GM21515 (cell line): ENCODE data around the gene NEU1.
"Not testable (repeated sequence)": the region's sequence is repeated elsewhere in the genome, so short reads cannot be mapped to it uniquely, and the experiment has no call there.

Source experiments
- ATAC-seq: cut with Tn5 transposase; IDR thresholded peaks from one replicate; pipeline ENCODE4 v1.9.1; 2021; ENCODE audit not compliant: unreplicated experiment

Gene NEU1

DNA sequence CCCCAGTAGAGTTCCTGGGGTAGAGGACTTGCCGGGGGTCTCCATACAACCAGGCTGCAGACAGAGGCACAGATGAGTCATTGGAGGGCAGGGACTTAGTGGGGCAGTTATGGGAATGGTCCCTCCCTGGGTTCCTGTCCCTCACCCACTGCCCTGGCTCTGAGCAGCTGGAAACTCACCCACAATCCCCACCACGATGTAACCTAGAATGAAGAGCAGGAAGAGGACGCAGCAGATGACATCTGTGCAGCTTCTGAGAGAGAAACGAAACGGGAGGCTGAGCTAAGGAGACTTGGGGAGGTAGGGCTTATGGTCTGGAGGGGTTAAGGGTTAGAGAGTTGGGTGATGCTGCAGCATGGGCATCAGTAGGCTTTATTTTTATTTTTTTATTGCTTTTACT, 13.3 kb upstream of the NEU1 start:
- no peak for ATAC-seq

DNA sequence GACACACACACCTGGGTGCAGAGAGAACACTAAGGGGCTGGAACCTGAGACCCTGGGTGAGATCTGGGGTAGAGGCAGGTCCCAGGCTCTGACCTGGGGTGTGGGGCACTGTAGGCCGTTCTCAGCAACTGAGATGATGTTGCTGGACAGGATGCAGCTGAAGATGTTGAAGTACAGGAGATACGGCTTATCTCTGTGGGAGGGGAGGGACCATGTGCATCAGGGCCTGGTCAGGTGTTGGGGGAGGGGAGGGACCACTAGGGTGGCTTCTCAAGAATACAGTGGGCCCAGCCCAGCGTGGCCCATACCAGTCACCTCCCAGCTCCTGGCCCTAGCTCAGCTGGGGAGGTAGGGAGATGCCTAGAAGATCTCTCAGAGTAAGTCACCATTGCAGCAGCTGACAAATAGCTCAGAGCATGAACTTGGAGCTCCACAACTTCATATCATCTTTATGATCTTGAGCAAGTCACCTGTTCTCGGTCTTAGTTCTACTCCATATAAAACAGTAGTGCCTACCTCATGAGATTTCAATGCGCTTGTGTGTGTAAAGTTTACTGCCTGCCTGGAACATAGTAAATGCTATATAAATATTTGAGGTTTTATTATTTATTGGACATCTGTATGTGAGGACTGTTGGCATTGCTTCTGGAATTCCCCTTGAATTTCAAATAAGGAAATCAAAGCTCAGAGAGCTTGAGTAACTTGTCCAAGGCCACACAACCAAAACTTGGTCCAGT, 12.4 kb upstream of the NEU1 start:
- ATAC-seq: no peak

DNA sequence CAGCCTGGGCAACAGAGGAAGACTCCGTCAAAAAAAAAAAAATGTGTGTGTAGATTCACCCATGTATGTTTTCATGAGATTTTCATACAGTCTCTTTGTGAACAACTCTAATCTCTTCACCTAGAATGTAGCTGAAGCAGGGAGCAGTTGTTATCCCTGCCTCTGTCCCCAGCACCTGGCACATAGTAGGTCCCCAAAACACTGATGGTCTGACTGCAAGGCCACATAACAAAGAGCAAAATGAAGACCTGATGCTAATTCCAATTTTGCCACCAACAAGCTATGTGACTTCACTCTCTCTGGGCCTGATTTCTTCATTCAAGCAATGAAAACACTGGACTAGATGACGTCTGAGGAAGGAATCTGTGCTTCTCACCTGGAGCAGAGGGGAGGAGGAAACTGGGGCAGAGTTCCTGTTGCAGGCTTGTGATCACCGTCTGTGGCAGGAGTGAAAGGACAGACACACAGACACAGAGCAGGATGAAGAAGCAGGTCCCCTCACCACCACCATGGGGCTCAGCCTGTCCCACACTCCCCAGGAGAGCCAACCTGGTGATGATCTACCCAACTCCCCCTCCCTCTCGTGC, 11.6 kb upstream of the NEU1 start:
- no peak for ATAC-seq

DNA sequence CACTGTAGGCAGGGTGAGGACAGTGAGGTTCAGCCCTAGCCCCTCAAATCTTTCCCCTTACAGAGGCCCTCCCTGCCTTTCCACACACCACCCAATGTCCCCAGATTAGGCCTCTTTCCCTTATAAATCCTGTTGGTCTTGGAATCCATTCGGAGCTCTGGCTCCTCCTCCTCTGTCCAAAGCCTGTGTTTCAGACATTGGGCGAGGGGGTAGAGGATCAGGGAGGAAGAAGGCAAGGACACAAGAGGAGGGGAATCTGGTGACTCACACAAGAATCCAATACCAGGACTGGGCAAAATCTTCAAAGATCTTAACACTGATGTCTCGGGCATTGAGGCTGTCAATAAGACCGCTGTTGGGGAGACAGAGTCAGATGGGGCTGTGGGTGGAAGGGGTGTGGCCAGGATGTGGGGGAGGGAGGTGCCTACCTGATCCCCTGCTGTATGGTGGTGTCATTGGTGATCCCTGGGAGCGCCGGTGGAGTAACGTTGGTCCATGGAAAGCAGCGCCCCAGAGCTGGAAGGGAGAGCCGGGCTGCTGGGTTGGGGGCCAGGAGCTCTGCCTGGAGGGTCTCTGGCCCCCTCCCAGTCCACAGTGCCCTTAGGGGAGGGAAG, 8.5 kb upstream of the NEU1 start:
- no peak for ATAC-seq

DNA sequence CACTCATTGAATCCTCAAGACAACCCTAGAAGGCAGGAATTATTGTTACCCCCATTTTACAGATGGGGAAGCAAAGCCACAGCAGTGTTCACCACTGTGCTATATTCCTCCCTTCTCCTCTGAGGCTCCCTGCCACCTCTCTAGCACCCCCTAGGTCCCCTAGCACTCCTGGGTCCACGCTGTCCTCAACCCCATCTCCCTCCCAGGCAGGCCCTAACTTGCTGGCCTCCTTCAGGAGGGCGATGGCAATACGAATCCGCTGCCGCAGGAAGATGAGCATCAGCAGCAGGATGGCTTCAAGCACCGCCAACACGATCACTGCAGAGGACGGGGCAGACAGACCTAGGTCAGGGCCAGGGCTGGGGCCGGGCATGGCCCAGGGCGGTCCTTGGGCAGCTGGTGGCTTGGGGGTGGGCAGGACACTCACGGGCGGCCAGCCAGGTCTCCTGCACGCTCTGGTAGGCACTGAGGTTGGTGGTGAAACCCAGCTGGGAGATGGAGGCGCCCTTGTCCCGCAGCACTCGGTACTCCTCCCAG, 7.8 kb upstream of the NEU1 start:
- ATAC-seq: no peak

DNA sequence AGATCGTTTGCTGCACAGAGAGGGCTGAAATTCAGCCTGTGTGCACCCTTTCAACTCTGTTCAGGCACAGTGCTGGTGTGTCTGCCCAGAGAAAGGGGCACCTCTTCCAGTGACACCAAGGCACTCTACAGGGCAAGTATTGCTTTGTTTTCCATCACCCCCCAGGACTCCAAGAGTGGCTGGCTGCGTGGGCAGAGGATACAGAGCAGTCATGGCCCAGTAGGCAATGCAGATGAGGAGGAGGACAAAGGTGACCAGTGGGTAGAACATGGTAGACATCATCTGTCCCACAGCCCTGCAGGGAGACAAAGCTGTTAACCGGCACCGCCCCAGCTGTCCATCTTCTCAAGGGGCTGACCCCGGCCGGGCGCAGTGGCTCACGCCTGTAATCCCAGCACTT, 6.7 kb upstream of the NEU1 start:
- ATAC-seq: no peak

DNA sequence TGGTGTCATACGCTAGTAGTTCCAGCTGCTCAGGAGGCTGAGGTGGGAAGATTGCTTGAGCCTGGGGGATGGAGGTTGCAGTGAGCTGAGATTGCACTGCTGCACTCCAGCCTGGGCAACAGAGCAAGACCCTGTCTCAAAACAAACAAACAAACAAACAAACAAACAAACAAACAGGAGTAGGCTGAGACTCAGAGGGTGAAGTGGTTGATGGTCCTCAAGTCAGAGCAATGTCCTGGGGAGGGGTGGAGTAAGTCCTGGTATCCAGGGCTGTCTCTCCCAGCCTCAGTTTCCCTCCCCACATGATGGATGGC, 6.0 kb upstream of the NEU1 start:
- ATAC-seq: not testable (repeated sequence)

DNA sequence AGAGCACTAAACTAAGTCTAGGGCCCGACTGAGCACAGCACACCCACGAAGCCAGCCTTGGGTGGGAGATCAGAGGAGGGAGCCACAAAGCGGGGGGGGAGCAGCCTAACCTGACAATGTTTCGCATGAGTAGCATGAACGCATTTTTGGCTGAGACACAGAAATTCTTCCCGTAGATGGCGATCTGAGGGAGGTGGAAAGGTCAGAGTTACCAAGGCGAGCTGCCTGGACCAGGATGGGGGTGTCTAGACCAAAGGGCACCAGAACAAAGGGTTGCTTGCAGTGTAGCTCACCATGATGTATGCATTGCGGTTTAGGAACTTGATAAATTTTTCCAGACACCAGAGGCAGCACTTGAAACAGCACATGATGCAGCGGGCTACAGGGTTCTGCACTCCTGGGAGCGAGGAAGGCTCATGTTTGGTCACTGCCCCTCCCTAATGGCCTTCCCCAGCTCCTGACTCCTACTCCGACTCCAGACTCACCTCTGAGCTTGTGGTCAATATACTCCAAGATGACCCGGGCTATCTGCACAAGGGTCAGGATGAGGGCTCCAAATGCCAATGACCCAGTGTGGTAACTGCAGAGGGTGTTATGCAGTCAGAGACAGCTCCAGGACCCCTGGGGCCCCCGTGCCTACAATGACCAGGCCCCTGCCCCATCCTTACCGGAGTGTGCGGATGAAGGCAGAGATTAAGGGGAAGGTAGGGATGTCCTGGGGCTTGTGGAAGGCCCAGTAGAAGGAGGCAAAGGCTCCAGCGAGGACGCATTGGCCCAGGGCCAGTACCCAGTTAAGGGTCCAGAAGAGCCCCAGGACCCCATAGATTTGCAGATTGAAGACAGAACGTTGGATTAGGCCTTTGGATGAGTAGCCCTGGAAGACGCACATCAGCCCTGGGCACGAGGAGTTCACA, 2.8 kb upstream of the NEU1 start:
- no peak for ATAC-seq

DNA sequence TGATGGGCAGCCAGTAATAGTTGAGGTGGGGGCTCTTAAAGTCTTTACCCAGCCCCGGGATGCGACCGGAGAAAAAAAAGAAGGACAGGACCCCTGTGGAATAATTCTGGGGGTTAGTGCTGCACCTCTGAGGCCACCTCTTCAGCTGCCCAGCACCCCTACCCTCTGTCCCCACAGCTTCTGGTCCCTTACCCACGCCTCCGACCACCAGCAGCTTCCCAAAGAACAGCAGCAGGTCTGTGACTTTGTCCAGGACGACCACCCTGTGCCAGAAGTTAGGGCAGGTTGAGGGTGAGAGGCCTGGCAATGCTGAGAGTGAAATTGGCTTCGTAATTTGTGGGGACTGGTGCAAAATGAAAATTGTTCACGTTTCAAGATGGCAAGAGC, 2.2 kb upstream of the NEU1 start:
- no peak for ATAC-seq

DNA sequence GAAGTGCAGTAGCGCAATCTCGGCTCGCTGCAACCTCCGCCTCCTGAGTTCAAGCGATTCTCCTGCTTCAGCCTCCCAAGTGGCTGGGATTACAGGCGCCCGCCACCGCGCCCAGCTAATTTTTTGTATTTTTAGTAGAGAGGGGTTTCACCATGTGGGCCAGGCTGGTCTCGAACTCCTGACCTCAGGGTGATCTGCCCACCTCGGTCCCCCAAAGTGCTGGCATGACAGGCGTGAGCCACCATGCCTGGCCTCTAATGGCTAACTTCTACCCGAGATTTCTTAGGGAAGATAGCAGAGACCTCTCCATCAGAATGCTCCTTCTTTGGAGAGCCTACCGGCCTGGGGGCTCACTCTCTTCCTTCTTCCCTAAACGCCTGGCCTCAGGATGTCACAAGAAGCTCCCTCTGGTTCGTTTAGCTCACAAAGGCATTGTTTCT, 1.5 kb upstream of the NEU1 start:
- ATAC-seq: not testable (repeated sequence)

DNA sequence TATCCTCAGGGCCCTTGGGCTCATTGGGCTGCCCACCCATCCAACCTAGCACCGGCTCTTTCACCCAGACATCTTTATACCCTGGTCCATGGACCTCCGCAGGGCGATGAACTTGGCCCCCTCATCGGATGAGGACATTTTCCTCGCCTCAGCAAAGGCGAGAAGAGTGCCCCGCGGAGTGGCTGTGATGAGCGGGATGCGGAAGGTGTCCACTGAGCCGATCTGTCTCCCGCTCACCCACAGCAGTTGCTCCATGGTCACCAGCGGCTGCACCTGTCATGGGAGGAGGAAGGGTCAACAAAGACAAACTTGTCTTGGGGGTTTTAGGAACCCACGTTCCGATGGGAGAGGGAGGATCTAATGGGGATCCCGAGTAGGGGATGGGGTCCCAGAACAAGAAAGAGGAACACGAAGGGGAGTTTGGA, 690 bp downstream of the NEU1 start:
- ATAC-seq: no peak

DNA sequence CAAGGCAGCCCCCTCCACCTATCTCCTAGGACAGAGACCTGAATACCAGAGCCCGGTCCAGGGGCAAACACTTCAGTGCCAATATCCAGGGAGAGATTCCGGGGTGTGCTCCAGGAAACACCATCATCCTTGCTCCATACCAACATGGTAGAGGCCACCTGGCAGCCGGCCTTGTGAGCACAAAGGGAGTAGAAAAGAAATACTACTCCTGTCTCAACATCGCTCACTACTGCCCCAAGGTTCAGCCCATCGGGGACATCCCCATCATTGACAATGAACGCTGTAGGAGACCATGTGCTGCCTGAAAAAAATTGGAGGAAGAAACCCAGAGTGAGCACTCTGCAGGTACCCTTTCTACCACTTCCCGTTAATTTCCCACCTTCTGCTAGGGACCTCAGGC, 1.5 kb downstream of the NEU1 start:
- no peak for ATAC-seq

DNA sequence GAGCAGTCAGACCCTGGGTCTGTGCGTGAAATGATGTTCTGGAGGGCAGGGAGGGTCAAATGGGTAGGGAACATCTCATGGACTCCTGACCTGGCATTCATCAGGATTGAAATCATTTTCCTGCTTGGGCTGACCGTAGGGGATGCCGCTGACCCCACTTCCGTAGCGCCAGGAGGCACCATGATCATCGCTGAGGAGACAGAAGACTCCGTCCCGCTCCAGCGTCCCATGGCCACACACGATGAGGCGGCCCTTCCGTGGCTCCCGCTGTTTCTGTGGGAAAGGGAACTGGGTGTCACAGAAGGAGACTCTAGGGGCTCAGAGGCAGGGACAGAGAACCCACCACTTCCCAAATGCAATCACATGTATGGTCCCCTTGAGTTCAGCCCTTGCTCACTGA, 2.3 kb downstream of the NEU1 start:
- no peak for ATAC-seq

DNA sequence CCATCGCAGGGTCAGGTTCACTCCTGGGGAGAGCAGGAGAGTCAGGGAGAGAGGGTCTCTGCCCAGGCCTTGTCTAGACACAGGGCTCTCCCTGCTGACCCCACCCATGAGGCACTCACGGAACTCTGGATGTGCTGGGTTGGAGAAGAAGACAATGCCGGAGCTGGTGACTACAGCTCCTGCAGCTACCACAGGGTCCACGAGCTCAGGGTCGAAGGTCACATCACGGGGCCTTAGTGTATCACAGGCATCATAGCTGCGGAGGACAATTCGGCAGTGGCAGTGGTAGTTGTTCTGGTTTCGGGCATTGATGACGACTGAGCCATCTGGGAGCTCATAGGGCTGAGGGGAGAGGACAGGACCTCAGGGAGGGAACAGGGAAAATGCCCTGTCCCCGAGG, 2.7 kb downstream of the NEU1 start:
- no peak for ATAC-seq

DNA sequence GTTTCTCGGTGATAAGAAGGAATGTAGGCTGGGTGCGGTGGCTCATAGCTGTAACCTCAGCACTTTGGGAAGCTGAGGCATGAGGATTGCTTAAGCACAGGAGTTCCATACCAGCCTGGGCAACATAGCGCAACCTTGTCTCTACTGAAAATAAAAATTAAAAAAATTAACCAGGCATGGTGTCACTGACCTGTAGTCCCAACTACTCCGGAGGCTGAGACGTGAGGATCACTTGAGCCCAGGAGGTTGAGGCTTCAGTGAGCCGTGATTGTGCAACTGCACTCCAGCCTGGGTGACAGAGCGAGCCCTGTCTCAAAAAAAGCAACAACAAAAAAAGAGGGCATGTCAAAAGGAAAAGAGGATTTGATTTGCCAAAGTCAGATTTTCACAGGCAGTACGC, 3.9 kb downstream of the NEU1 start:
- no peak for ATAC-seq

DNA sequence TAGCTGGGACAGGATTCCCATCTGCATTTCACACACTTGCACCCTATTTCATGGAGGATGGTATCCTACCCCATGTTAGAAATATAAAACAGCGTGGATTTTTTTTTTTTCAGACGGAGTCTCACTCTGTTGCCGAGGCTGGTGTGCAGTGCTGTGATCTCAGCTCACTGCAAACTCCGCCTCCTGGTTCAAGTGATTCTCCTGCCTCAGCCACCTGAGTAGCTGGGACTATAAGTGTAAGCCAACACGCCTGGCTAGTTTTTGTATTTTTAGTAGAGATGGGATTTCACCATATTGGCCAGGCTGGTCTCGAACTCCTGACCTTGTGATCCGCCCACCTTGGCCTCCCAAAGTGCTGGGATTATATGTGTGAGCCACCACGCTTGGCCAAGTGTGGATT, 4.8 kb downstream of the NEU1 start:
- not testable (repeated sequence) for ATAC-seq

DNA sequence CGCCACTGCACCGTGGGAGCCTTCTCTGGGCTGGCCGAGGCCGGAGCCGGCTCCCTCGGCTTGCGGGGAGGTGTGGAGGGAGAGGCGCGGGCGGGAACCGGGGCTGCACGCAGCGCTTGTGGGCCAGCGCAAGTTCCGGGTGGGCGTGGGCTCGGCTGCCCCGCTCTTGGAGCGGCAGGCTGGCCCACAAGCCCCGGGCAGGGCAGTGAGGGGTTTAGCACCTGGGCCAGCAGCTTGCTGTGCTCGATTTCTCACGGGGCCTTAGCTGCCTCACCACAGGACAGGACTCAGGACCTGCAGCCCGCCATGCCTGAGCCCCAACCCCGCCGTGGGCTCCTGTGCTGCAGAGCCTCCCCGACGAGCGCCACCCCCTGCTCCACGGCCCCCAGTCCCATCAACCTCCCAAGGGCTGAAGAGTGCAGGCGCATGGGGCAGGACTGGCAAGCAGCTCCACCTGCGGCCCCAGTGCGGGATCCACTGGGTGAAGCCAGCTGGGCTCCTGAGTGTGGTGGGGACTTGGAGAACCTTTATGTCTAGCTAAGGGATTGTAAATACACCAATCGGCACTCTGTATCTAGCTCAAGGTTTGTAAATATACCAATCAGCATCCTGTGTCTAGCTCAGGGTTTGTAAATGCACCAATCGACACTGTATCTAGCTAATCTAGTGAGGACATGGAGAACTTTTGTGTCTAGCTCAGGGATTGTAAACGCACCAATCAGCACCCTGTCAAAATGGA, 10.5 kb downstream of the NEU1 start:
- not testable (repeated sequence) for ATAC-seq

DNA sequence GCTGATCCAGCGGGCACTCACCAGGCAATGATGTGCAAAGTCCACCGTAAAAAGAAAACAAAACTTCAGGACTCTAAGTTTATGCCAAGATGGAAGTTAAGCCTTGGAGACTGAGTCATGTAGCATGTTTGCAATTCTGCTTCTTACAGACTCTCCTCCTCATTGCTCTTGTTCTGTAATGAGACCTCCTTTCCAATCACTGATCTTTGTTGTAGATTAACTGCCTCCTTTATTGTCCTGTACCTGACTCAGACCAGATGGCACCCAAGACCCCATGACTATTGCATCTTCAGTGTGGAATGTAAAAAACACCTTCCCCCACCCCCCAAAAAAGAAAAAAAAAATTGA, 11.2 kb downstream of the NEU1 start:
- ATAC-seq: no peak

DNA sequence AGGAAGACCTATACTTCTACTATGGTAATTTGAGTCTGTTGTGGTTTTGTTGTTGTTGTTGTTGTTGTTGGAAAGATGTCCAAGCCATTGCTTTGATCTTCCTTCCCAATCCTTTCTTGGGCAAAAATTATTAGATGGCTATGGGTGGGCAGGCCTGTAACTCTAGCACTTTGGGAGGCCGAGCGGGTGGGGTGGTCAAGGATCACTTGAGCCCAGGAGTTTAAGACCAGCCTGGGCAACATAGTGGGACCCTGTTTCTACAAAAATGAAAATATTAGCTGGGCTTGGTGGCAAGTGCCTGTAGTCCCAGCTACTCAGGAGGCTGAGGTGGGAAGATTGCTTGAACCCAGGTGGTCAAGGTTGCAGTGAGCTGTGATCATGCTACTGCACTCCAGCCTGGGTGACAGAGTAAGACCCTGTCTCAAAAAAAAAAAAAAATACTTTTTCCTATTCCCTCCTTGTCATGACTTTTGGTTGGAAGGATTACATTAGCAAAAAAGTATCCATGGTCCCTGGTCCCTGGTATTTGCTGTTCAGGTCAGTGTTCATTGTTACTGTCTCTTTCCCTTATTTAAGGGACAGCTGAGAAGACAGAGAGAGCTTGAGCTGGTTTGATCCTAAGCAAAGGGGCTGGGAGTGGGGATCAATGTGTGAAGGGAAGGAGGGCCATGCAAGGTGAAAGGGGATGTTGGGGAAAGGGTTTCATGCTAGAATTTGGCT, 11.7 kb downstream of the NEU1 start:
- no peak for ATAC-seq

DNA sequence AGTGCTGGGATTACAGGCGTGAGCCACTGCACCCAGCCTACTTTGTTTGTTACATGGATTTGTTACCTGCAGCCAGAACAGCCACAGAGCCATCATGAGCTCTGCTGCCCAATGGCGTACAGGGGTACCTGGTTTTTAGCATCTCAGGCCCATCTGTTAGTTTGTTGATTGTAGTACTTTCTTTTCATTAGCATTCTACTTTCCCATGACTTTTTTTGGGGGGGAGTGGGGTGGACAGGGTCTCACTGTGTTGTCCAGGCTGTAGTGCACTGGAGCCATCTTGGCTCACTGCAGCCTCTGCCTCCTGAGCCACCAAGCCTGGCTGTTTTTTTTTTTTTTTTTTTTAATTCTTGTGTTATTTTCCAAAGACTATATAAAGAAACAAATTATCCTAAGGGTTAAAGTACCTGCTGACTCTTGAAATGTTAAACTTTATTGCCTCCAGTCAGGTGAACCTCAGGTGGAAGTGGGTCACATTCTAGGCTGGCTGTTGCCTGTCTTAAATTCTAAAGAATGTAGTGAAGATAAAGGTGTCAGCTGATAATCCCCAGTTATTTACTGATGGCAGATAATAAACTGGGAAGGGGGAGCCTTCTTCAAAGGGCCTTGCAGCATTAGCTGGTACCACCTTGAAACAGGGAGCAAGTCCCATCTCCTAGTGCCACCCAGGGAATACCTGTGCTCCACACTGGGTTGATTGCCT, 15.2 kb downstream of the NEU1 start:
- ATAC-seq: no peak
